SIG-M5 (cell line): ENCODE data around the gene DDX52.
"Not testable (repeated sequence)": the region's sequence is repeated elsewhere in the genome, so short reads cannot be mapped to it uniquely, and the experiment has no call there.

ENCODE experiments used
- DNase-seq: peaks from one replicate; lab custom pipeline; 2025; lab: John Stamatoyannopoulos, UW

Gene DDX52

GRCh38 chr17:37650419-37651003 is 7.3 kb upstream of the DDX52 start:
- no peak for DNase-seq

DNA sequence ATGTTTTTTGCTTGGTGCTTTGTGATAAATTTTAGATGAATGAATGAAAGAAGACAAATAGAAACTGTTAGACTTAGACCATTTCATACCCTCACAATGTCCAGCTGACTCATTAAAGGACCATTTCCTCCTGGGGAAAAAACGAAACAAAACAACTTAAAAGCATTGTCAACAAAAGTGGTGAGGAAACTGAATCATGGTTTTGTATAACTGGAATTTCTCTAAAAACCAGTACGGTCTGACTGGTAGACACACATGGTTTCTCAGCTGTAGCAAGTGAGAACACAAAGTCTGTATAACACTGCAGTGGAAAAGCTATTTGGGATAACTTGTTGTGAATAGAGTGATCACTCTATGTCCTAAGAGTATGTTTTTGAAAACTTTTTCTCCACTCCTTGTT is 5.3 kb upstream of the DDX52 start:
- no peak for DNase-seq

DNA sequence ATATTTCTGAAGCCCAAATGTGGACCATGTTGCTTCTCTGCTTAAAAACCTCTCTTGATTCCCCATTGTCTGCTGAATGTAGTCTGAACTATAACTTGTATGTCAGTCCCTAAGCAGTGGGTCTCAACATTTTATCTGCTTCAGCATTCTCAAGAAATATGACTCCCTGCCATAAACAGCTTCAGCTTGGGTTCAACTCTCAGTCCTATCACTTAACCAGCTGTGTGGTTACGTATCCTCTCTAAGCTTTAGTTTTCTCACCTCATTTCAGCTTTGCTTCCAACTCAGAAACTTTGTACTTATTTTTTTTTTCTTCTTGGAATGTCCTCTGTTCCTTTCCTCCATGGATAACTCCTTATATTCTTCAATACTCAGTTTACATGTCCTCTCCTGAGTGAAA is 4.6 kb upstream of the DDX52 start:
- DNase-seq, result no peak

DNA sequence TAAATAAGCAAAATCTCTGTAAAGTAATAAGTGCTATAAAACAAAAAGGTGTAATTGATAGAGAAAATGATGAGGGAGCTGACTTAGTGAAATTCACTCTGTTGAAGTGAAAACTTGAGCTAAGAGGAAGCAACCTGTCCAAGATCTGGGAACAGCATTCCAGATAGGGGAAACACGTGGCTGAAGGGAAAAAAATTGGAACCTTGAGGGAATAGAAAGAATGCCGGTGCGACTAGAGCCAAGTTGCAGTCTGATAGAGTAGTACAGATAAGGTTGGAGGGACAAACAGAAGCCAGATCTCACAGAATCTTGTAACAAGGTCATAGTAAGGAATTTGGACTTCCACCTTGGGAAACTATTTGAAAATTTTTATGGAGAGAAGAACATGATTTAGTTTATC is 623 bp upstream of the DDX52 start:
- DNase-seq, result no peak

- DNase-seq, result no peak
Measured at GRCh38 chr17:37642681-37643080, 565 bp downstream of the DDX52 start.

DNA sequence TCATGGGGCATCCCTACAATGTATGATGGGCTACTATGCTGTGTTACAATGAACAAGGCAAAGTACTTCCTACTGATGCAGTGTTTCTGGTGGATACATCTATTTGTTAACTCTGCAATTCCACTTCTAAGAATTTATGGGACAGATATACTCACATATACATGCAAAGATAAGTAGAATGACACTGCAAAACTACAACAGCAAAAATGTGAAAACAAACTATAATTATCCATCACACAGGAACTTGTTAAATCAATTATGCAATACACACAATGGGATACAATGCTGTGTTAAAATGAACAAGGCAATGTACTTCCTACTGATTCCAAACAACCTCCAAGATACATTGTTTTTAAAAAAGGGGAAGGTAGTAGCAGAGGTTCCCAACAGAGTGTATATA is 3.2 kb downstream of the DDX52 start:
- DNase-seq, result no peak

DNA sequence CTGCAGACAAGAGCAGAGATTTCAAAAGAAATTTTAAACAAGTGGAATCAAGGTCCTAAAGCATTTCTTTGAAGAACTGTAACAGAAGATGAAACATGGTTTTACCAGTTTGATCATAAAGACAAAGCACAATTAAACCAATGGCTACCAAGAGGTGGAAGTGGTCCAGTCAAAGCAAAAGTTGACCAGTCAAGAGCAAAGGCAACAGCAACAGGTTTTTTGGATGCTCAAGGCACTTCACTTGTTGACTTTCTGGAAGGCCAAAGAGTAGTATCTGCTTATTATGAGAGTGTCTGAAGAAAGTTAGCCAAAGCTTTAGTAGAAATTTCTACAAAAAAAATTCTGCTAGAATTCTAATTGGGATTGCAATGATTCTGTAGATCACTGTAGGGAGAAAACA is 5.3 kb downstream of the DDX52 start:
- DNase-seq, result no peak

GRCh38 chr17:37616430-37616829 is 26.8 kb downstream of the DDX52 start:
- not testable (repeated sequence) for DNase-seq

- no peak for DNase-seq
Measured at GRCh38 chr17:37614823-37615222, 28.4 kb downstream of the DDX52 start.

- no peak for DNase-seq
Measured at GRCh38 chr17:37614391-37614790, 28.9 kb downstream of the DDX52 start.

DNA sequence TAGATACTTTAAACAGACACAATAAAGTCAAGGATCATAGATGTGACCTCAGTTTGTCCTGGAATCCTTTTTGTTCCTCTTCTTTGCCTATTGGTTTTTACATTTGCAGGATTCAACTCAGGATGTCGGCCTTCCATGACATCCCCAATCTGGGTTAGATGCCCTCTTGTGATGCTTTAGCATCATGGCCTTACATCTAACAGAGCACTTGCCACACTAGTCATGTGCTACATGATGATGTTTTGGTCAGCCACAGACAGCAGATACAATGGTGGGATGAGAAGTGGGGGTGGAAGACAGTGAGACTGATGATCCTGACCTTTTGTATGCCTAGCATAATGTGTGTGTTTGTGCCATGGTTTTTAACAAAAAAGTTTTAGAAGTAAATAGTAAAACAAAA is 32.3 kb downstream of the DDX52 start:
- DNase-seq, result no peak

- DNase-seq, result not testable (repeated sequence)
Measured at GRCh38 chr17:37610041-37610420, 33.2 kb downstream of the DDX52 start.

DNA sequence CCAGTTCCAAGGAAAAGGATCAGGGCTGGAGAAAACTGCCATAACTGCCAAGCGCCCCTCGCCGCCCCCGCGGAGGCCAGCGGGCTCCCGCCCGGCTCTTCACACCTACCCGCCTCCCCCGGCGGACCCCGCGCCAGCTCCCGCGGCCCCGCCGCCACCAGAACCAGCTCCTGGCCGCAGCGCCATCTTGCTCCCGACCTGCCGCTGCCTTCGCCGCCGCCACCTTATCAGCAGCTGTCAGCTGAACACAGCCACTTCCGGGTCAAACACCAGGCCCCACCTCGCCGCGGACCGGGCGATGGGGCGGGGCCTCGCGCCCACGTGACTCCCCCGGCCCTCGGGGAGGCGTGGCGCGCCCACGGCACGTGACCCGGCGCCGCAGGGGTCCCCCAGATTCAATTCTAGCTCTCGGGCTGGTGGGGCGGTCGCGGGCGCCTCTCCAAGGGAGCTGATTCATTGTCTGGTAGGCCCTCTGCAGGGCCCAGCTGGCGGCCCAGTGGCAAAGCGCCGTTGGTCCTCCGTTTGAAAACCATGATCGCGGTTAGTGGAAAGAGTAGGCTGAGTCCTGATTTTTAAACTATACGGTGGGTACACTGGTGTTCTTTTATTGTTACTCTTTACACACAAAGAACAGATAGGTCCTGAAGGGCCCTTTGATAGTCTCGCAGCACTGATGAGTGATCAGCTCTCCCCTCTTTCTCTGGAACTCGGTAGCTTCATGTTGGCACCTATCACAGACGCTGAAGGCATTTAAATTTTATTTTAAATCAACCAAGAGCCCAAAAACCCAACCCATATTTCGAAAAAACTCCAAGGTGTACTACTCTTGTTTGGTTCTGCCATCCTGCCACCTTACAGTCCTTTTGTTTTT is 33.8 kb downstream of the DDX52 start, which contains the start of gene SYNRG:
SYNRG (minus strand) TSS at position 249 of the 871 bp plus-strand sequence; CDS start at position 186, 63 bp downstream.
- DNase-seq, result peak; percentile 76

GRCh38 chr17:37608351-37609169 is 34.7 kb downstream of the DDX52 start:
- DNase-seq, result no peak

- DNase-seq, result no peak
Measured at GRCh38 chr17:37607637-37608331, 35.5 kb downstream of the DDX52 start.

- DNase-seq, result no peak
Measured at GRCh38 chr17:37605813-37606505, 37.3 kb downstream of the DDX52 start.

DNA sequence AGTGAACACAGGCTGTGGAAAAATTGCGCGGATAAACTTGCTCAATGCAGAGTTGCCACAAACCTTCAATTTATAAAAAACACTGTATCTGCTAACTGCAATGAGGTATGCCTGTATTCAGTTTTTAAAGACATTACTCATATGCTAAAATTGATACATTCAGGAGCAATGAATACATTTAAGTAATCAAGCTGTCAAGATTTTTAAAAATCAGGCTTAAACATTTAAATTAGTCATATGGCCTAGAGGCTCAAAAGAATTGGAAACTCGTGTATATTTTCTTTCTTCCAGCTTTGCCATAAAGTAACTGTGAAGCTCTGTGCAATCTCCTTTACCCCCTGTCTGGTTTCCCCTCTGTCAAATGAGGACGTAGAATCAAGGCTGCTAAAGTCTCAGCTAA is 38.2 kb downstream of the DDX52 start:
- no peak for DNase-seq

DNA sequence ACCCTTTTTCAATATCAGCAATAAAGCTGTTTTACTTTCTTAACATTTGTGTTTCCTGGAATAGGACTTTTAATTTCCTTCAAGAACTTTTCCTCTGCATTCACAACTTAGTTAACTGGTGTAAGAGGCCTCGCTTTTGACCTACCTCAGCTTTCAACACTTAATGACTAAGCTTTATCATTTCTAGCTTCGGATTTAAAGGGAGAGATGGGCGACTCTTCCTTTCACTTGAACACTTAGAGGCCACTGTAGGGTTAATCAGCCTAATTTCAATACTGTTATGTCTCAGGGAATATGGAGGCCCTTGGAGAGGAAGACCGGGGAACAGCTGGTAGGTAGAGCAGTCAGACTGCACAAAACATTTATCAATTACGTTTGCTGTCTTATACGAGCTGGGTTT is 38.7 kb downstream of the DDX52 start:
- DNase-seq, result no peak

- no peak for DNase-seq
Measured at GRCh38 chr17:37598145-37598544, 45.1 kb downstream of the DDX52 start.

DNA sequence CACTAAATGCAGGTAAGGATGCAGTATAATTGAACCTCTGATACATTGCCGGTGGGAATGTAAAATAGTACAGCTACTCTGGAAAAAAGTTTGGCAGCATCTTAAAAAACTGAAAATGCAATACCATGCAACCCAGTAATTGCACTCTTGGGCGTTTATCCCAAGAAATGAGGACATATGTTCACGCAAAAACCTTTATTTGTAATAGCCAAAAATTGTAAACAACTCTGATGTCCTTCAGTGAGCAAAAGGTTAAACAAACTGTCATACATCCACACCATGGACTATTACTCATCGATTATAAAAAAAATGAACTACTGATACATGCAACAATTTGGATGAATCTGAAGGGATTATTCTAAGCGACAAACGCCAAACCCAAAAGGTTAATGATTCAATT is 51.0 kb downstream of the DDX52 start:
- no peak for DNase-seq

- DNase-seq, result no peak
Measured at GRCh38 chr17:37585066-37585465, 58.2 kb downstream of the DDX52 start.

- DNase-seq, result no peak
Measured at GRCh38 chr17:37576281-37576680, 67.0 kb downstream of the DDX52 start.
